Lung (tissue), 12 donors: ENCODE measurements around the gene ELFN1. TPM values are rescaled to one million over a fixed set of nuclear protein-coding genes. Genes with fewer than 3 reads are reported as not detected.
A peak's percentile ranks its signal among the peaks of the same experiment; 100 is the strongest.

Source experiments
- ATAC-seq: fragments of 200-7000 bp; cut with Tn5 transposase; one replicate; pipeline ENCODE4 v1.9.1; 2020; ENCODE audit warnings: moderate number of reproducible peaks; ENCODE audit not compliant: insufficient read depth, low FRiP score
- DNase-seq, 3 donors: peaks; one replicate each; pipeline ENCODE4 v3.0.0-alpha.2; 2013 to 2017
- H3K27ac ChIP-seq, 2 donors: one replicate each; pipeline ENCODE4 v1.5.1; 2013; ENCODE audit warnings: mild to moderate bottlenecking in 2 of 2, moderate library complexity in 2 of 2, control low read depth in 1 of 2, inconsistent platforms in 1 of 2, low read depth in 1 of 2, low read length in 1 of 2
- H3K27me3 ChIP-seq, 3 donors: one replicate each; pipeline ENCODE4 v1.5.1; 2013; ENCODE audit warnings: low read length in 2 of 3; ENCODE audit not compliant: control insufficient read depth in 3 of 3, insufficient read depth in 3 of 3
- H3K36me3 ChIP-seq, 4 donors: one replicate each; pipeline ENCODE4 v1.5.1; 2013; ENCODE audit warnings: low read length in 4 of 4, mild to moderate bottlenecking in 1 of 4, moderate library complexity in 1 of 4; ENCODE audit not compliant: control insufficient read depth in 4 of 4, insufficient read depth in 4 of 4
- H3K4me1 ChIP-seq, 5 donors: one replicate each; pipeline ENCODE4 v1.5.1; 2013; ENCODE audit warnings: low read length in 5 of 5, mild to moderate bottlenecking in 2 of 5, moderate library complexity in 1 of 5; ENCODE audit not compliant: control insufficient read depth in 5 of 5, insufficient read depth in 5 of 5
- H3K4me3 ChIP-seq: one replicate; pipeline ENCODE4 v1.5.1; 2013; ENCODE audit warnings: mild to moderate bottlenecking, control low read depth, moderate library complexity
- H3K9ac ChIP-seq, 2 donors: one replicate each; pipeline ENCODE4 v1.5.1; 2013; ENCODE audit warnings: low read length in 2 of 2, control low read depth in 1 of 2; ENCODE audit not compliant: insufficient read depth in 1 of 2
- H3K9me3 ChIP-seq, 4 donors: one replicate each; pipeline ENCODE4 v1.5.1; 2013; ENCODE audit warnings: low read length in 3 of 4, mild to moderate bottlenecking in 1 of 4, moderate library complexity in 1 of 4; ENCODE audit not compliant: control insufficient read depth in 4 of 4, insufficient read depth in 3 of 4
- WGBS, 2 donors: extraction: QIAGEN DNeasy Blood & Tissue Kit; methylation state at CpG; one replicate each; pipeline ENCODE4 v1.1.7; 2013; 5-methylcytosine and 5-hydroxymethylcytosine counted together
- polyA plus RNA-seq, 2 donors: library from polyadenylated mRNA; stranded (reverse); fragments of 200-250 nt; gene quantifications; one replicate each; pipeline ENCODE4 v1.2.1, GENCODE V29; 2013
- total RNA-seq, 2 donors: library from RNA; depleted of rRNA in 1 of 2; stranded (reverse); fragments of >200 nt in 1 of 2; gene quantifications; one replicate each; pipeline ENCODE4 v1.2.1, GENCODE V29; 2014 to 2021
- TF ChIP-seq, protein P1 (sequence below): IDR thresholded peaks from 2 replicates; pipeline ENCODE4 v1.5.1; 2012; ENCODE audit warnings: mild to moderate bottlenecking; ENCODE audit errors: control extremely low read depth, extremely low read depth
- donor health status: control.
- donor health status: control.
- donor health status: Bipolar disorder and iron deficiency.
- donor health status: healthy.
- donor health status: DM: yes; HTN: yes; CAD: no.

ELFN1 gene
- total and polyA plus RNA-seq, 4 donors: 0.43 to 1.4 (median 1.0) TPM

GRCh38 chr7:1668396-1669063 is 1.5 kb upstream of the ELFN1 start:
- H3K27me3 ChIP-seq: peaks cover 3 to 28% (median 14%) of the 10 kb centered on the region in 3 donors
- H3K27ac ChIP-seq: no peak overlapping the region
- H3K9me3 ChIP-seq: peaks cover 0 to 3% (median 0%) of the 10 kb centered on the region in 4 donors
- H3K9ac ChIP-seq: no peak overlapping the region
- no peaks in the 10 kb centered on the region for H3K36me3 ChIP-seq
- TF ChIP-seq, protein P1, sequence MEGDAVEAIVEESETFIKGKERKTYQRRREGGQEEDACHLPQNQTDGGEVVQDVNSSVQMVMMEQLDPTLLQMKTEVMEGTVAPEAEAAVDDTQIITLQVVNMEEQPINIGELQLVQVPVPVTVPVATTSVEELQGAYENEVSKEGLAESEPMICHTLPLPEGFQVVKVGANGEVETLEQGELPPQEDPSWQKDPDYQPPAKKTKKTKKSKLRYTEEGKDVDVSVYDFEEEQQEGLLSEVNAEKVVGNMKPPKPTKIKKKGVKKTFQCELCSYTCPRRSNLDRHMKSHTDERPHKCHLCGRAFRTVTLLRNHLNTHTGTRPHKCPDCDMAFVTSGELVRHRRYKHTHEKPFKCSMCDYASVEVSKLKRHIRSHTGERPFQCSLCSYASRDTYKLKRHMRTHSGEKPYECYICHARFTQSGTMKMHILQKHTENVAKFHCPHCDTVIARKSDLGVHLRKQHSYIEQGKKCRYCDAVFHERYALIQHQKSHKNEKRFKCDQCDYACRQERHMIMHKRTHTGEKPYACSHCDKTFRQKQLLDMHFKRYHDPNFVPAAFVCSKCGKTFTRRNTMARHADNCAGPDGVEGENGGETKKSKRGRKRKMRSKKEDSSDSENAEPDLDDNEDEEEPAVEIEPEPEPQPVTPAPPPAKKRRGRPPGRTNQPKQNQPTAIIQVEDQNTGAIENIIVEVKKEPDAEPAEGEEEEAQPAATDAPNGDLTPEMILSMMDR: no peak
- peaks cover 0 to 30% (median 3%) of the 10 kb centered on the region in 5 donors for H3K4me1 ChIP-seq
- peak in 1 of 3 donors; percentile 22 for DNase-seq
- WGBS, 2 donors: 42 to 48% methylated on average over 20 of the region's 20 CpGs
- ATAC-seq: no peak
- H3K4me3 ChIP-seq: no peak overlapping the region

DNA sequence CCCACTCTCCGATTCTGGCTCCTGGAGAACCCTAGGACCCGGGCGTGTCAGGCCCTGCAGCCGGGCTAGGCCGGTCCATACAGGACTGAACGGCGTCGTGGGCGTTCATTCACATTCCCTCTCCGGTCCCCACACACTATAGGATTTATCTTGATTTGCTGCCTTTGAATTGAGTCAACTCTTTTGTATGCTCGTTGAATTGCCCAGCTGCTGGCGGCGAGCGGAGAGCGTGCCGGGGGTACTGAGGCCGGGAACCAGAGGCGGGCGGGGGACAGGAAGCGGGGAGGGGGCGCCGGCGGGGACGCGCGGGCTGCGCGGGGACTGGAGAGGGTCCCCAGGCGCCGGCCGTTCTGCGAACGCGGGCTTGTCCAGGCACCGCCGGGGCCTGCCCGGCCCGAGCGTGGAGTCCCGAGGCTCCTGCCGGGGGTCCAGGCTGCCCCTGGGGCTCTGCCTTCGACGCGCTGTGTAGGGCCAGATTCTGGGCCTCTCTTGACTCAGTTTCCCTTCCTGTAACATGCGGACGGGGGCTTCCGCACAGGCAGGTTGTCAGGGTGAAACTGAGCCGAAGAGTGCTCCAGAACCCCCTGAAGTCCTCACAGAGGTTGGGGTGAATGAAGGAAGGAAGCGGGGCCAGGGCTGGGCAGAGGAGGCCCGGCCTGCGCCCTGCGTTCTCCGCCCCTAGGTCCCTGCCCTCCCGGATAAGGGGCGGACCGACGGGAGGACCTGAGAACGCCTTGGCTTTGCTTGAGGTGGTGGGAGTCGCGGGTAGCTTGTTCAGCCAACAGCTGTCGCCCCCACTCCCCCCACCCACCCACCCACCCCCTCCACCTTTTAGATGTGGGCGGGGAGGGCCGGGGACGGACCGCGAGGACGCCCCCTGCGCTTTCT is 769 bp upstream of the ELFN1 start:
- H3K9me3 ChIP-seq: peaks cover 0 to 3% (median 0%) of the 10 kb centered on the region in 4 donors
- 4 to 8% methylated on average over 60 to 68 of the region's 68 CpGs for WGBS, 2 donors
- TF ChIP-seq, protein P1: no peak
- DNase-seq: peak; percentile 60 to 76 (median 62)
- H3K27me3 ChIP-seq: peaks cover 0 to 24% (median 15%) of the 10 kb centered on the region in 3 donors
- H3K36me3 ChIP-seq: no peaks in the 10 kb centered on the region
- no peak for ATAC-seq
- peaks cover 0 to 23% (median 3%) of the 10 kb centered on the region in 5 donors for H3K4me1 ChIP-seq
- no peak overlapping the region for H3K27ac ChIP-seq
- no peak overlapping the region for H3K4me3 ChIP-seq
- no peak overlapping the region for H3K9ac ChIP-seq

GRCh38 chr7:1670894-1671593 is 967 bp downstream of the ELFN1 start:
- 22 to 24% methylated on average over 25 to 26 of the region's 26 CpGs for WGBS, 2 donors
- no peaks in the 10 kb centered on the region for H3K36me3 ChIP-seq
- no peak overlapping the region for H3K27ac ChIP-seq
- H3K27me3 ChIP-seq: peaks cover 0 to 24% (median 15%) of the 10 kb centered on the region in 3 donors
- ATAC-seq (no peak), DNase-seq (peak in 1 of 3 donors; percentile 15)
- H3K9ac ChIP-seq: no peak overlapping the region
- H3K4me3 ChIP-seq: no peak overlapping the region
- TF ChIP-seq, protein P1: no peak
- H3K4me1 ChIP-seq: peaks cover 0 to 25% (median 3%) of the 10 kb centered on the region in 5 donors
- peaks cover 0 to 4% (median 0%) of the 10 kb centered on the region in 4 donors for H3K9me3 ChIP-seq
